Chondrocyte (in vitro differentiated cells): ENCODE measurements around the gene GMPPA. TPM values are rescaled to one million over a fixed set of nuclear protein-coding genes. Genes with fewer than 3 reads are reported as not detected.

Experiments
- DNase-seq: peaks from one replicate; pipeline ENCODE4 v3.0.0; 2021; ENCODE audit warnings: mixed read lengths, low spot score
- H3K27ac Mint-ChIP-seq: one replicate; pipeline ENCODE4 v1.8.0; 2021; ENCODE audit warnings: mild to moderate bottlenecking, moderate library complexity, mixed read lengths; ENCODE audit not compliant: unreplicated experiment
- H3K27me3 Mint-ChIP-seq: 2 replicates; pipeline ENCODE4 v1.8.0; 2021; ENCODE audit warnings: low read depth, mixed read lengths
- H3K36me3 Mint-ChIP-seq: 2 replicates; pipeline ENCODE4 v1.8.0; 2021; ENCODE audit warnings: low read depth, mixed read lengths
- H3K4me1 Mint-ChIP-seq: 2 replicates; pipeline ENCODE4 v1.8.0; 2021; ENCODE audit warnings: low read depth, mild to moderate bottlenecking, mixed read lengths
- H3K4me3 Mint-ChIP-seq: one replicate; pipeline ENCODE4 v1.8.0; 2021; ENCODE audit warnings: mild to moderate bottlenecking, moderate library complexity, mixed read lengths; ENCODE audit not compliant: unreplicated experiment
- H3K9me3 Mint-ChIP-seq: 2 replicates; pipeline ENCODE4 v1.8.0; 2021; ENCODE audit warnings: low read depth, mixed read lengths
- total RNA-seq: library from RNA; stranded (reverse); gene quantifications from 3 replicates; pipeline ENCODE4 v1.2.1, GENCODE V29; 2021
- TF ChIP-seq, protein P1 (sequence below): fragments of 200-600 bp; sonication (generic); IDR thresholded peaks from 2 replicates; pipeline ENCODE4 v1.5.0; 2021; ENCODE audit warnings: antibody characterized with exemption, mild to moderate bottlenecking, moderate library complexity

The GMPPA gene
- total RNA-seq, 1 donor from 2014 or later = 60.9 TPM

DNA sequence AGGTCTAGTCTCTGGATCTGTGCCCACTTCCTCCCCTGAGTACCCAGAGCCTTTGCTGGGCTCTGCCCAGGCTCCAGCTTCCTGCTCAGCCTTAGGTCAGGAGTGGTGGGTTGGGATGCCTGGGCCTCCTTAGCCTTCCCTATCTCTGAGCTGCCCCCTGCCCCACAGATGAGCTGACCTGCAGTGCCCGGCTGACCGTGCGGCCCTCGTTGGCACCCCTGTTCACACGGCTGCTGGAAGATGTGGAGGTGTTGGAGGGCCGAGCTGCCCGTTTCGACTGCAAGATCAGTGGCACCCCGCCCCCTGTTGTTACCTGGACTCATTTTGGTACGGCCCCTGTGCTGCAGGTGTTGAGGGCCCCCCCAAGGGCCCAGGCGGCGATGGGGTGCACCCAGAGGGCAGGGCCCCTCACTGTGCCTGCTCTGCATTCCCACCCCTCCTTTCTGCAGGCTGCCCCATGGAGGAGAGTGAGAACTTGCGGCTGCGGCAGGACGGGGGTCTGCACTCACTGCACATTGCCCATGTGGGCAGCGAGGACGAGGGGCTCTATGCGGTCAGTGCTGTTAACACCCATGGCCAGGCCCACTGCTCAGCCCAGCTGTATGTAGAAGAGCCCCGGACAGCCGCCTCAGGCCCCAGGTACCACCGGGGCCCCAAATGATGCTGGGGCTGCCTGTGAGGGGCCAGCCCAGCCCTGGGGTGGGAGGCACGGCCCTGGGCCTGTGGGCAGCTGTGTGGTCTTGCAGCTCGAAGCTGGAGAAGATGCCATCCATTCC is 30.1 kb upstream of the GMPPA start:
- no peak overlapping the region for H3K27ac Mint-ChIP-seq
- H3K9me3 Mint-ChIP-seq = no peaks in the 10 kb centered on the region
- TF ChIP-seq, protein P1, sequence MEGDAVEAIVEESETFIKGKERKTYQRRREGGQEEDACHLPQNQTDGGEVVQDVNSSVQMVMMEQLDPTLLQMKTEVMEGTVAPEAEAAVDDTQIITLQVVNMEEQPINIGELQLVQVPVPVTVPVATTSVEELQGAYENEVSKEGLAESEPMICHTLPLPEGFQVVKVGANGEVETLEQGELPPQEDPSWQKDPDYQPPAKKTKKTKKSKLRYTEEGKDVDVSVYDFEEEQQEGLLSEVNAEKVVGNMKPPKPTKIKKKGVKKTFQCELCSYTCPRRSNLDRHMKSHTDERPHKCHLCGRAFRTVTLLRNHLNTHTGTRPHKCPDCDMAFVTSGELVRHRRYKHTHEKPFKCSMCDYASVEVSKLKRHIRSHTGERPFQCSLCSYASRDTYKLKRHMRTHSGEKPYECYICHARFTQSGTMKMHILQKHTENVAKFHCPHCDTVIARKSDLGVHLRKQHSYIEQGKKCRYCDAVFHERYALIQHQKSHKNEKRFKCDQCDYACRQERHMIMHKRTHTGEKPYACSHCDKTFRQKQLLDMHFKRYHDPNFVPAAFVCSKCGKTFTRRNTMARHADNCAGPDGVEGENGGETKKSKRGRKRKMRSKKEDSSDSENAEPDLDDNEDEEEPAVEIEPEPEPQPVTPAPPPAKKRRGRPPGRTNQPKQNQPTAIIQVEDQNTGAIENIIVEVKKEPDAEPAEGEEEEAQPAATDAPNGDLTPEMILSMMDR = no peak
- no peaks in the 10 kb centered on the region for H3K27me3 Mint-ChIP-seq
- H3K36me3 Mint-ChIP-seq = peaks cover 25% of the 10 kb centered on the region
- no peak overlapping the region for H3K4me3 Mint-ChIP-seq
- DNase-seq = no peak
- H3K4me1 Mint-ChIP-seq = peaks cover 6% of the 10 kb centered on the region

DNA sequence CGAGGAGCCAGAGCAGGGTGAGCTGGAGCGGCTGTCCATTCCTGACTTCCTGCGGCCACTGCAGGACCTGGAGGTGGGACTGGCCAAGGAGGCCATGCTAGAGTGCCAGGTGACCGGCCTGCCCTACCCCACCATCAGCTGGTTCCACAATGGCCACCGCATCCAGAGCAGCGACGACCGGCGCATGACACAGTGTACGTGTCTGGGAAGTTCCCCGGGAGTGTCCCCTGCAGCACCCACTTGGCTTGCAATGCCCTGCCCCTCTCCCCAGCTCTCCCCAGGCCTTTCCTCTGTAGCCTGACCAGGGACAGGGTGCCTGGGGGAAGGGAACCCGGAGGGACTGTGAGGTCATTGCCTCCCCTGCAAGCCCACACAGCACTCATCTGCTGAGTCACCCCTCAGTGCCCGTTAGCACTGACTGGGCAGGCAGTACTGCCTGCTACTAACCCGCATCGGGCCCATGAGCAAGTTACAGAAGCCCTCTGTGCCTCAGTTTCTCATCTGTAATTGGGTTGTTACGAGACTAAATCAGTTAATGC is 29.4 kb upstream of the GMPPA start:
- H3K36me3 Mint-ChIP-seq = peaks cover 24% of the 10 kb centered on the region
- H3K9me3 Mint-ChIP-seq = no peaks in the 10 kb centered on the region
- peaks cover 6% of the 10 kb centered on the region for H3K4me1 Mint-ChIP-seq
- H3K27ac Mint-ChIP-seq = no peak overlapping the region
- DNase-seq = no peak
- TF ChIP-seq, protein P1 = no peak
- H3K4me3 Mint-ChIP-seq = no peak overlapping the region
- no peaks in the 10 kb centered on the region for H3K27me3 Mint-ChIP-seq

GRCh38 chr2:219470429-219470828 is 28.3 kb upstream of the GMPPA start:
- no peak overlapping the region for H3K4me3 Mint-ChIP-seq
- H3K27ac Mint-ChIP-seq = no peak overlapping the region
- peaks cover 20% of the 10 kb centered on the region for H3K36me3 Mint-ChIP-seq
- H3K4me1 Mint-ChIP-seq = peaks cover 12% of the 10 kb centered on the region
- no peak for DNase-seq
- H3K9me3 Mint-ChIP-seq = no peaks in the 10 kb centered on the region
- TF ChIP-seq, protein P1 = no peak
- H3K27me3 Mint-ChIP-seq = no peaks in the 10 kb centered on the region

DNA sequence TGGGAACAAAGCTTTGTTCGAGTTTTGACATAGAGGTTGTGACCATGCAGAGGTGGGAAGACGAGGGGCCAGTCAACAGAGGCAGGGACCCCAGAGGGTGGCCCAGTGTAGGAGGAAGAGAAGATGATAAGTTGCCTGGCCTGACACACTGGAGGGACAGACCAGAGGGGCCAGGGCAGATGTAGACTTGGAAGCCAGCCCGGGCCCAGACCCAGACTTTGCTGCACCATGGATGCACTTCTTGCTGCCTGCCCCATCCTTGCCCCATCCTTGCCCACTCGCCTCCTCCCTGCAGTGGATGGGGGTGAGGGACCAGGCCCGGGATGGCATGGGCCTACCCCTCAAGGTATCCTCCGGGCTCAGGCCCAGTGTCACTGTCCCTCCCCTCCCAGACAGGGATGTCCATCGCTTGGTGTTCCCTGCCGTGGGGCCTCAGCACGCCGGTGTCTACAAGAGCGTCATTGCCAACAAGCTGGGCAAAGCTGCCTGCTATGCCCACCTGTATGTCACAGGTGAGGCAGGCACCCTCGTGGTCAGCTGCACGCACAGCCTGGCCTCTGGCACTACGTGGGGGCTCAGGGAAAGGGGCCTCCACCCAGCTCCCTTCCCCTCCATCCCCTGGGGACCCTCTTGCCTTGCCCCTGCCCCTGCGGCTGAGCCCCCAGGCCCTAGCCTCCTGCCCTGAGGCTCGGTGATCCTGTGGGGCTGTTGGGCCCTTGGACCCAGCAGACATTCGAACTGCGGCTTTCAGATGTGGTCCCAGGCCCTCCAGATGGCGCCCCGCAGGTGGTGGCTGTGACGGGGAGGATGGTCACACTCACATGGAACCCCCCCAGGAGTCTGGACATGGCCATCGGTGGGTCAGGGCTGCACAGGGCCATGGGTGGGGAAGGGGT is 27.0 kb upstream of the GMPPA start:
- DNase-seq = no peak
- no peak overlapping the region for H3K4me3 Mint-ChIP-seq
- no peaks in the 10 kb centered on the region for H3K9me3 Mint-ChIP-seq
- H3K4me1 Mint-ChIP-seq = peaks cover 23% of the 10 kb centered on the region
- TF ChIP-seq, protein P1 = no peak
- no peak overlapping the region for H3K27ac Mint-ChIP-seq
- H3K27me3 Mint-ChIP-seq = no peaks in the 10 kb centered on the region
- peaks cover 24% of the 10 kb centered on the region for H3K36me3 Mint-ChIP-seq

DNA sequence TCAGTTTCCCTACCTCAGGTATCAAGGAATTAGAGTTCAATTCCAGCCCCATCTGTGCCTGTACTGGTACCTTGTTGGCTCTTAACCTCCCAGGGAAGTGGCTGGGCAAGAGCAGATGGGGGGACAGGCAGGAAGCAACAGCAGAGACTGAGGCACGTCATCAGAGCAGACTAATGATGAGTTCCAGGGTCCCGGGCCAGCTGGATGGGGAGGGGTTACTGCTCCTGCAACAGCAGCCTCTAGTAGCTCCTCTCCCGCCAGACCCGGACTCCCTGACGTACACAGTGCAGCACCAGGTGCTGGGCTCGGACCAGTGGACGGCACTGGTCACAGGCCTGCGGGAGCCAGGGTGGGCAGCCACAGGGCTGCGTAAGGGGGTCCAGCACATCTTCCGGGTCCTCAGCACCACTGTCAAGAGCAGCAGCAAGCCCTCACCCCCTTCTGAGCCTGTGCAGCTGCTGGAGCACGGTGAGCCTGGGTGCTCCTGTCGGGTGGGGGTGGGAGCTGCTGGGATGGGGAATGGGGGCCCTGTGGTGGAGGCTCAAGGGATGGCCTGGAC is 26.0 kb upstream of the GMPPA start:
- TF ChIP-seq, protein P1 = no peak
- Mint-ChIP-seq H3K27ac (no peak overlapping the region), H3K27me3 (no peaks in the 10 kb centered on the region), H3K9me3 (no peaks in the 10 kb centered on the region), H3K4me1 (peaks cover 23% of the 10 kb centered on the region), H3K36me3 (peaks cover 24% of the 10 kb centered on the region), H3K4me3 (no peak overlapping the region)
- no peak for DNase-seq
